ENCODE measurements around the gene TSFM.
A peak's percentile ranks its signal among the peaks of the same experiment; 100 is the strongest.

The TSFM gene

DNA sequence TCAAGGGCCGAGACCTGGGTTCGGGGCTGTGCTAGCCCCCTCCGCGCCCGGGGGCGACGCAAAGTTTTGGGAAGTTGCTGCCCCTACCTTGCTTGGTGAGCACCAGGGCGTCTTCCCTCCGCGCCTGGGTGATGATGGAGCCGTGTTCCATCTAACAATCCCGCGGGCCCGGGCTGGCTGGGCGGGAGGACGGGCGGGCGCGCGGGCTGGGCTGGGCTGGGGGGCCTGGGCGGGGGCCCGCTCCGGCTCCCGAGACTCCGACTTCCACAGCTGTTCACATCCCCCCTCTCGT is 63.6 kb downstream of the TSFM start:
- H3K4me1 ChIP-seq (ENCODE audit: control insufficient read depth, low read length) = peaks cover 51% of the 10 kb centered on the region
- H3K36me3 ChIP-seq (ENCODE audit: control insufficient read depth, low read length) = peaks cover 7% of the 10 kb centered on the region; the same call in 1 of the 2 replicates
- H4K20me1 ChIP-seq (ENCODE audit: control insufficient read depth, insufficient read depth, low read depth, low read length) = peaks cover 21% of the 10 kb centered on the region
- no peaks in the 10 kb centered on the region for H3K9me3 ChIP-seq (ENCODE audit: control insufficient read depth, insufficient read depth, low read length)
- no peak for TF ChIP-seq EZH2phosphoT487 (IDR thresholded peaks at IDR 0.05; ENCODE audit: borderline replicate concordance, low read length)
- TF ChIP-seq CTCF (IDR thresholded peaks at IDR 0.05; ENCODE audit: low read depth, low read length, poor library complexity, severe bottlenecking) = no peak
- H3K79me2 ChIP-seq (ENCODE audit: control insufficient read depth, low read length) = peaks cover 50% of the 10 kb centered on the region
- H3K27me3 ChIP-seq (ENCODE audit: control insufficient read depth, low read length) = peaks cover 22% of the 10 kb centered on the region
- H3K4me3 ChIP-seq (ENCODE audit: low read length) = peak overlapping the region; percentile 86
- peak overlapping the region; percentile 72 for H3K4me2 ChIP-seq (ENCODE audit: low read length)
- 0 out of 2 replicates have a peak, but pooled peaks cover 3% of the 10 kb centered on the region for H3F3A ChIP-seq (ENCODE audit: control insufficient read depth, insufficient read depth)
- H3K9me2 ChIP-seq (replicated peaks; ENCODE audit: control insufficient read depth, low read length) = no peaks in the 10 kb centered on the region
- peak overlapping the region; percentile 79 for H3K27ac ChIP-seq (ENCODE audit: low read depth, low read length)

- Histone ChIP-seq H3K27ac (ENCODE audit: low read depth, low read length) (peak within 1 kb of the TSS; percentile 79), H3K27me3 (ENCODE audit: control insufficient read depth, low read length) (peaks cover 27% of the 10 kb centered on the region), H3F3A (ENCODE audit: control insufficient read depth, insufficient read depth) (0 out of 2 replicates have a peak, but pooled peaks cover 3% of the 10 kb centered on the region), H3K9me2 (replicated peaks; ENCODE audit: control insufficient read depth, low read length) (no peaks in the 10 kb centered on the region), H3K4me3 (ENCODE audit: low read length) (peak within 1 kb of the TSS; percentile 86), H3K4me2 (ENCODE audit: low read length) (peak within 1 kb of the TSS; percentile 72), H3K36me3 (ENCODE audit: control insufficient read depth, low read length) (peaks cover 7% of the 10 kb centered on the region; the same call in 1 of the 2 replicates), H3K79me2 (ENCODE audit: control insufficient read depth, low read length) (peaks cover 45% of the 10 kb centered on the region), H3K4me1 (ENCODE audit: control insufficient read depth, low read length) (peaks cover 46% of the 10 kb centered on the region), H4K20me1 (ENCODE audit: control insufficient read depth, insufficient read depth, low read depth, low read length) (peaks cover 21% of the 10 kb centered on the region), H3K9me3 (ENCODE audit: control insufficient read depth, insufficient read depth, low read length) (no peaks in the 10 kb centered on the region)
- TF ChIP-seq CTCF (IDR thresholded peaks at IDR 0.05; ENCODE audit: low read depth, low read length, poor library complexity, severe bottlenecking) (no peak), EZH2phosphoT487 (IDR thresholded peaks at IDR 0.05; ENCODE audit: borderline replicate concordance, low read length) (no peak)
These were observed 64.2 kb downstream of the TSFM start, which contains the start of gene CTDSP2 for GRCh38 chr12:57846577-57847319. Gene CTDSP2 (minus strand): TSS chr12:57846729. CDS start chr12:57846435, 294 bp downstream.

All from DOHH2 (cell line).